Measurements from ENCODE around the gene CD6. TPM values are rescaled to one million over a fixed set of nuclear protein-coding genes. Genes with fewer than 3 reads are reported as not detected.

The CD6 gene
- total and polyA plus RNA-seq, 4 donors: 0.61 to 8.4 (median 3.3) TPM

GRCh38 chr11:60934124-60934789 is 37.2 kb upstream of the CD6 start:
- no peak for DNase-seq (ENCODE audit: low read depth in 4 of 6, low spot score in 6 of 6)
- H3K36me3 ChIP-seq (ENCODE audit: control insufficient read depth, insufficient read depth, low read length): peaks cover 85% of the 10 kb centered on the region
- 94% methylated on average over 55 of the region's 57 CpGs for WGBS (ENCODE audit: insufficient coverage)
- no peak overlapping the region for H3K4me3 ChIP-seq (ENCODE audit: low read depth, low read length)
- H3K27ac ChIP-seq (ENCODE audit: low read depth, low read length): no peak overlapping the region
- H3K27me3 ChIP-seq (ENCODE audit: control insufficient read depth, insufficient read depth, low read length): no peaks in the 10 kb centered on the region
- peaks cover 17% of the 10 kb centered on the region for H3K4me1 ChIP-seq (ENCODE audit: control insufficient read depth, insufficient read depth, low read length)
- no peaks in the 10 kb centered on the region for H3K9me3 ChIP-seq (ENCODE audit: control insufficient read depth, insufficient read depth, low read length)

GRCh38 chr11:60934790-60935605 is 36.5 kb upstream of the CD6 start:
- no peak overlapping the region for H3K4me3 ChIP-seq (ENCODE audit: low read depth, low read length)
- H3K4me1 ChIP-seq (ENCODE audit: control insufficient read depth, insufficient read depth, low read length): peaks cover 20% of the 10 kb centered on the region
- H3K27me3 ChIP-seq (ENCODE audit: control insufficient read depth, insufficient read depth, low read length): peaks cover 1% of the 10 kb centered on the region
- 98% methylated on average over 21 of the region's 21 CpGs for WGBS (ENCODE audit: insufficient coverage)
- no peaks in the 10 kb centered on the region for H3K9me3 ChIP-seq (ENCODE audit: control insufficient read depth, insufficient read depth, low read length)
- H3K36me3 ChIP-seq (ENCODE audit: control insufficient read depth, insufficient read depth, low read length): peaks cover 79% of the 10 kb centered on the region
- no peak overlapping the region for H3K27ac ChIP-seq (ENCODE audit: low read depth, low read length)
- no peak for DNase-seq (ENCODE audit: low read depth in 4 of 6, low spot score in 6 of 6)

- no peaks in the 10 kb centered on the region for H3K9me3 ChIP-seq (ENCODE audit: control insufficient read depth, insufficient read depth, low read length)
- peaks cover 4% of the 10 kb centered on the region for H3K27me3 ChIP-seq (ENCODE audit: control insufficient read depth, insufficient read depth, low read length)
- H3K4me3 ChIP-seq (ENCODE audit: low read depth, low read length): no peak overlapping the region
- 84% methylated on average over 8 of the region's 27 CpGs for WGBS (ENCODE audit: insufficient coverage)
- DNase-seq (ENCODE audit: low read depth in 4 of 6, low spot score in 6 of 6): no peak
- H3K4me1 ChIP-seq (ENCODE audit: control insufficient read depth, insufficient read depth, low read length): peaks cover 20% of the 10 kb centered on the region
- peaks cover 70% of the 10 kb centered on the region for H3K36me3 ChIP-seq (ENCODE audit: control insufficient read depth, insufficient read depth, low read length)
- H3K27ac ChIP-seq (ENCODE audit: low read depth, low read length): no peak overlapping the region
These were observed 35.6 kb upstream of the CD6 start for GRCh38 chr11:60935676-60936442.

GRCh38 chr11:60936467-60937143 is 34.9 kb upstream of the CD6 start:
- Histone ChIP-seq H3K4me1 (ENCODE audit: control insufficient read depth, insufficient read depth, low read length) (peaks cover 16% of the 10 kb centered on the region), H3K36me3 (ENCODE audit: control insufficient read depth, insufficient read depth, low read length) (peaks cover 63% of the 10 kb centered on the region), H3K4me3 (ENCODE audit: low read depth, low read length) (no peak overlapping the region), H3K27me3 (ENCODE audit: control insufficient read depth, insufficient read depth, low read length) (peaks cover 9% of the 10 kb centered on the region), H3K27ac (ENCODE audit: low read depth, low read length) (no peak overlapping the region), H3K9me3 (ENCODE audit: control insufficient read depth, insufficient read depth, low read length) (no peaks in the 10 kb centered on the region)
- DNase-seq (ENCODE audit: low read depth in 4 of 6, low spot score in 6 of 6): no peak
- 86% methylated on average over 11 of the region's 18 CpGs for WGBS (ENCODE audit: insufficient coverage)

DNA sequence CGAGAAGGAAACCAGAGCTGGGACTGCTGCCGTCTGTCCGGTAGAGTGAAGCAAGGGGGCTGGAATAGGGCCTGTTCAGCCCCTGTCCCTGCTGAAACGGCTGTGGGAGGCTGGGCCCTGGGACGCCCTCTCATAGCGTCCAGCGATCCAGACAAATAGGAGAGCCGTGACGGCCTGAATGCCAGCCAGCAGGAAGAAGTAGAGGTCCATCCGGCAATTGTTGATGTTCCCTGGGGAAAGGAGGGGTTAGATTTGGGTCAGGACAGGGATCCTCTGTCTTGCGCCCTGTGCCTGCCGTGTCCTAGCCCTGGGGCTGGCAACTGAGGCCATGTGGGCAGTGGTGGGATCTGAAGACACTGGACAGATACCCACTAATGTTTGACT is 34.3 kb upstream of the CD6 start:
- no peak for DNase-seq (ENCODE audit: low read depth in 4 of 6, low spot score in 6 of 6)
- H3K4me1 ChIP-seq (ENCODE audit: control insufficient read depth, insufficient read depth, low read length): peaks cover 20% of the 10 kb centered on the region
- no peak overlapping the region for H3K27ac ChIP-seq (ENCODE audit: low read depth, low read length)
- H3K36me3 ChIP-seq (ENCODE audit: control insufficient read depth, insufficient read depth, low read length): peaks cover 57% of the 10 kb centered on the region
- H3K27me3 ChIP-seq (ENCODE audit: control insufficient read depth, insufficient read depth, low read length): peaks cover 13% of the 10 kb centered on the region
- H3K9me3 ChIP-seq (ENCODE audit: control insufficient read depth, insufficient read depth, low read length): no peaks in the 10 kb centered on the region
- H3K4me3 ChIP-seq (ENCODE audit: low read depth, low read length): no peak overlapping the region
- WGBS (ENCODE audit: insufficient coverage): 69% methylated on average over 12 of the region's 12 CpGs

DNA sequence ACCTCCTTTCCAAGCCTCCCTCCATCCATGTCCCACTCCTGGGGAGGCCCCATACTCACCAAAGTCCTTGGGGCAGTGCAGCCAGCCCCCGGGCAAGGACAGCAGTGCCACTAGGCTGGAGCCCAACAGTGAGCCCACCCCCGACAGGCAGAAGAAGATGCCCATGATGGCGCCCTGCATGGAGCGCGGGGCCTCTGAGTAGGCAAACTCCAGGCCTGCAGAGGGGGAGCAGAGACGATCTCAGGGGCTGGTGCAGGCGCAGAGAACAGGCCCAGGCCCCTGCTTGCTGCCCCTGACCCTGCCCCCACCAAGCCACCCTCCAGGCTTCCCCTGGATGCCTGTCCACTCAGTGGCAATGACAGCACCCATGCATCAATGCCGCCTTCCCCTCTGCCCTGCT is 33.7 kb upstream of the CD6 start:
- peaks cover 53% of the 10 kb centered on the region for H3K36me3 ChIP-seq (ENCODE audit: control insufficient read depth, insufficient read depth, low read length)
- H3K27ac ChIP-seq (ENCODE audit: low read depth, low read length): no peak overlapping the region
- 93% methylated on average over 8 of the region's 8 CpGs for WGBS (ENCODE audit: insufficient coverage)
- peaks cover 14% of the 10 kb centered on the region for H3K27me3 ChIP-seq (ENCODE audit: control insufficient read depth, insufficient read depth, low read length)
- peaks cover 19% of the 10 kb centered on the region for H3K4me1 ChIP-seq (ENCODE audit: control insufficient read depth, insufficient read depth, low read length)
- no peaks in the 10 kb centered on the region for H3K9me3 ChIP-seq (ENCODE audit: control insufficient read depth, insufficient read depth, low read length)
- H3K4me3 ChIP-seq (ENCODE audit: low read depth, low read length): no peak overlapping the region
- no peak for DNase-seq (ENCODE audit: low read depth in 4 of 6, low spot score in 6 of 6)

GRCh38 chr11:60938500-60938899 is 33.0 kb upstream of the CD6 start:
- WGBS (ENCODE audit: insufficient coverage): 59% methylated on average over 9 of the region's 9 CpGs
- no peak for DNase-seq (ENCODE audit: low read depth in 4 of 6, low spot score in 6 of 6)

GRCh38 chr11:60939301-60939700 is 32.2 kb upstream of the CD6 start:
- Histone ChIP-seq H3K9me3 (ENCODE audit: control insufficient read depth, insufficient read depth, low read length) (no peaks in the 10 kb centered on the region), H3K36me3 (ENCODE audit: control insufficient read depth, insufficient read depth, low read length) (peaks cover 38% of the 10 kb centered on the region), H3K27me3 (ENCODE audit: control insufficient read depth, insufficient read depth, low read length) (peaks cover 14% of the 10 kb centered on the region), H3K4me3 (ENCODE audit: low read depth, low read length) (no peak overlapping the region), H3K4me1 (ENCODE audit: control insufficient read depth, insufficient read depth, low read length) (peaks cover 23% of the 10 kb centered on the region), H3K27ac (ENCODE audit: low read depth, low read length) (no peak overlapping the region)
- DNase-seq (ENCODE audit: low read depth in 4 of 6, low spot score in 6 of 6): no peak
- WGBS (ENCODE audit: insufficient coverage): 94% methylated on average over 7 of the region's 7 CpGs

More at GRCh38 chr11:60938500-60938899, 33.0 kb upstream of the CD6 start:
- H3K27me3 ChIP-seq (ENCODE audit: control insufficient read depth, insufficient read depth, low read length): peaks cover 14% of the 10 kb centered on the region
- peaks cover 22% of the 10 kb centered on the region for H3K4me1 ChIP-seq (ENCODE audit: control insufficient read depth, insufficient read depth, low read length)
- H3K36me3 ChIP-seq (ENCODE audit: control insufficient read depth, insufficient read depth, low read length): peaks cover 46% of the 10 kb centered on the region
- H3K9me3 ChIP-seq (ENCODE audit: control insufficient read depth, insufficient read depth, low read length): no peaks in the 10 kb centered on the region
- no peak overlapping the region for H3K4me3 ChIP-seq (ENCODE audit: low read depth, low read length)
- H3K27ac ChIP-seq (ENCODE audit: low read depth, low read length): no peak overlapping the region

GRCh38 chr11:60939855-60940254 is 31.6 kb upstream of the CD6 start:
- H3K27me3 ChIP-seq (ENCODE audit: control insufficient read depth, insufficient read depth, low read length): peaks cover 17% of the 10 kb centered on the region
- peaks cover 33% of the 10 kb centered on the region for H3K36me3 ChIP-seq (ENCODE audit: control insufficient read depth, insufficient read depth, low read length)
- H3K4me1 ChIP-seq (ENCODE audit: control insufficient read depth, insufficient read depth, low read length): peaks cover 23% of the 10 kb centered on the region
- H3K9me3 ChIP-seq (ENCODE audit: control insufficient read depth, insufficient read depth, low read length): no peaks in the 10 kb centered on the region
- no peak overlapping the region for H3K4me3 ChIP-seq (ENCODE audit: low read depth, low read length)
- WGBS (ENCODE audit: insufficient coverage): 100% methylated on average over 1 of the region's 2 CpGs
- H3K27ac ChIP-seq (ENCODE audit: low read depth, low read length): no peak overlapping the region
- no peak for DNase-seq (ENCODE audit: low read depth in 4 of 6, low spot score in 6 of 6)
